Measurements from ENCODE around the gene SLC1A2.

GRCh38 chr11:35293699-35294098, 125.7 kb downstream of the SLC1A2 start:
- TF ChIP-seq CTCF (conservative IDR thresholded peaks at IDR 0.05; ENCODE audit: low read depth, low read length) (no peak), EZH2 (IDR thresholded peaks at IDR 0.05; ENCODE audit: borderline replicate concordance, low read depth, low read length, poor library complexity, severe bottlenecking) (no peak)
